ENCODE data around the gene SNF8. TPM values are rescaled to one million over a fixed set of nuclear protein-coding genes. Genes with fewer than 3 reads are reported as not detected.

SNF8 gene
- total and polyA plus RNA-seq, 2 donors (not counting 1 experiment from before 2014, with no cell fraction given), result 84.2 to 109 TPM

DNA sequence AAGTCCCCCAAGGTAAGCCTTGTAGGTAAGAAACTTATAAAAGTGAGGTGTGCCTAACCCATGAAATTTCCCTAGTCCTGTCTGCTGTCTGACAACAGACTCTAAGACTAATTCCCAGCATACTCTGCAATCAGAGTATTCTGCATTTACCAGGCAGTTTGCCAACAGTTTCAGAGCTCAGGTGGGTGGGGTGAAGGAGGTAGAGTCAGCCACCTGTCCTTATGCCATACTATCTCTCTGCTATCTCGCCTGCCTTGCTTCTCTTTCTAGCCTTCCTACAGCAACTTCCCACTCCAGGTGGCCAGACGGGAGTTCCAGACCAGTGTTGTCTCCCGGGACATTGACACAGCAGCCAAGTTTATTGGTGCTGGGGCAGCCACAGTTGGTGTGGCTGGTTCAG lies 49.8 kb downstream of the SNF8 start:
- no peak overlapping the region for H3K4me3 ChIP-seq (replicated peaks in 1 of 4; ENCODE audit: control extremely low read depth in 1 of 4, insufficient read depth in 1 of 4, low read depth in 3 of 4, low read length in 4 of 4)
- H4K20me1 ChIP-seq (ENCODE audit: control insufficient read depth, extremely low read depth, insufficient read depth, low read length), result no peaks in the 10 kb centered on the region
- H3K9me3 ChIP-seq (ENCODE audit: control insufficient read depth, insufficient read depth, low read depth, low read length), result no peaks in the 10 kb centered on the region
- H3K36me3 ChIP-seq (ENCODE audit: control insufficient read depth, insufficient read depth, low read length), result peaks cover 6% of the 10 kb centered on the region
- no peak overlapping the region for H3K9ac ChIP-seq (ENCODE audit: insufficient read depth, low read length)
- TF ChIP-seq, protein P1, sequence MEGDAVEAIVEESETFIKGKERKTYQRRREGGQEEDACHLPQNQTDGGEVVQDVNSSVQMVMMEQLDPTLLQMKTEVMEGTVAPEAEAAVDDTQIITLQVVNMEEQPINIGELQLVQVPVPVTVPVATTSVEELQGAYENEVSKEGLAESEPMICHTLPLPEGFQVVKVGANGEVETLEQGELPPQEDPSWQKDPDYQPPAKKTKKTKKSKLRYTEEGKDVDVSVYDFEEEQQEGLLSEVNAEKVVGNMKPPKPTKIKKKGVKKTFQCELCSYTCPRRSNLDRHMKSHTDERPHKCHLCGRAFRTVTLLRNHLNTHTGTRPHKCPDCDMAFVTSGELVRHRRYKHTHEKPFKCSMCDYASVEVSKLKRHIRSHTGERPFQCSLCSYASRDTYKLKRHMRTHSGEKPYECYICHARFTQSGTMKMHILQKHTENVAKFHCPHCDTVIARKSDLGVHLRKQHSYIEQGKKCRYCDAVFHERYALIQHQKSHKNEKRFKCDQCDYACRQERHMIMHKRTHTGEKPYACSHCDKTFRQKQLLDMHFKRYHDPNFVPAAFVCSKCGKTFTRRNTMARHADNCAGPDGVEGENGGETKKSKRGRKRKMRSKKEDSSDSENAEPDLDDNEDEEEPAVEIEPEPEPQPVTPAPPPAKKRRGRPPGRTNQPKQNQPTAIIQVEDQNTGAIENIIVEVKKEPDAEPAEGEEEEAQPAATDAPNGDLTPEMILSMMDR (conservative IDR thresholded peaks at IDR 0.05 in 1 of 2, IDR thresholded peaks at IDR 0.05 in 1 of 2; ENCODE audit: low read depth in 1 of 2, low read length in 2 of 2), result no peak
- TF ChIP-seq EZH2 (IDR thresholded peaks at IDR 0.05; ENCODE audit: low read length, missing control alignments), result no peak
- no peak overlapping the region for H2AFZ ChIP-seq (ENCODE audit: low read length)
- H3K27ac ChIP-seq (ENCODE audit: insufficient read depth, low read length), result no peak overlapping the region
- peaks cover 13% of the 10 kb centered on the region for H3K79me2 ChIP-seq (ENCODE audit: control insufficient read depth, insufficient read depth, low read length)
- no peak for DNase-seq (ENCODE audit: low read depth in 2 of 2)
- H3K4me2 ChIP-seq (ENCODE audit: extremely low read depth, insufficient read depth, low read length), result no peak overlapping the region
- peaks cover 2% of the 10 kb centered on the region for H3K4me1 ChIP-seq (ENCODE audit: control insufficient read depth, extremely low read depth, insufficient read depth, low read length)
- no peaks in the 10 kb centered on the region for H3K27me3 ChIP-seq (ENCODE audit: control insufficient read depth, insufficient read depth, low read length)

DNA sequence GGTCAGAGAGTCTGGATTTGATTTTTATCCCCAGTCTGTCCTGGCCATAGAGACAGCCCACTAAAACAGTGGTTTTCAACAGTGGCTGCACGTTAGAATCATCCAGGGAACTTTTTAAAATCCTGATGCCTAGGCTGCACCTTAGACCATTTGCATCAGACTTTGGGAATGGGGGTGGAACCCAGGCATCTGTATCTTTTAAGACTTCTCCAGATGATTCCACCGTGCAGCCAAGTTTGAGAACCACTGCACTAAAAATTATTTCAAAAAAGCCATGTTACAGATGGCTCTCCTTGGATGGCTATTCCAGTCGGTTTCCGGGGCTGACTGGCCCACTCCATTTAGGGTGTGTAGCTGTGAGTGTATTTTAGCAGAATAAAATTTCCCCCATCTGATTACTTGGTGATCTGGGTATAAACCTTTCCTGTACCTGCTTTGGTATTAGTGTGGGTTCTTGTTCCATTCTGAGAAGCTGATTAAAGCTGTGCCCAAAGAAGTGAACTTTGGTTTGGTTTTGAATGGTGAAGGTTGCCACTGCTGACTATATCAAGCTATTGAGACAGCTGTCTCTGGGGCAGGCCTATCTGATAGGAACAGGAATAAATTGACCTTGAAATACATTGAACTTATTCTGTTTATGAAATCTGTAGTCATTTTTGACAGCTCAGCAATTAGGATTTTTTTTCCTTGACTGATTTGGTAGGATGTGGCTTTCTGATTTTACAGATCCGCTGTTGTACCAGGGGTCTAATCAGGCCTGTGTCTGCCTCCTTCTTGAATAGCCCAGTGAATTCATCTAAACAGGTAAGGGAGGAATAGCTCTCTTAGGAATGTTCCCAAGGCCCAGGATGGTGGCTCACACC lies 50.8 kb downstream of the SNF8 start:
- H3K27ac ChIP-seq (ENCODE audit: insufficient read depth, low read length), result peak overlapping the region; percentile 86
- H3K9ac ChIP-seq (ENCODE audit: insufficient read depth, low read length), result no peak overlapping the region
- TF ChIP-seq, protein P1 (conservative IDR thresholded peaks at IDR 0.05 in 1 of 2, IDR thresholded peaks at IDR 0.05 in 1 of 2; ENCODE audit: low read depth in 1 of 2, low read length in 2 of 2), result no peak
- no peak for TF ChIP-seq EZH2 (IDR thresholded peaks at IDR 0.05; ENCODE audit: low read length, missing control alignments)
- no peak for DNase-seq (ENCODE audit: low read depth in 2 of 2)
- peaks cover 13% of the 10 kb centered on the region for H3K79me2 ChIP-seq (ENCODE audit: control insufficient read depth, insufficient read depth, low read length)
- no peaks in the 10 kb centered on the region for H3K9me3 ChIP-seq (ENCODE audit: control insufficient read depth, insufficient read depth, low read depth, low read length)
- no peak overlapping the region for H2AFZ ChIP-seq (ENCODE audit: low read length)
- H3K27me3 ChIP-seq (ENCODE audit: control insufficient read depth, insufficient read depth, low read length), result no peaks in the 10 kb centered on the region
- peaks cover 2% of the 10 kb centered on the region for H3K4me1 ChIP-seq (ENCODE audit: control insufficient read depth, extremely low read depth, insufficient read depth, low read length)
- H3K4me2 ChIP-seq (ENCODE audit: extremely low read depth, insufficient read depth, low read length), result peak overlapping the region; percentile 93
- H4K20me1 ChIP-seq (ENCODE audit: control insufficient read depth, extremely low read depth, insufficient read depth, low read length), result no peaks in the 10 kb centered on the region
- H3K36me3 ChIP-seq (ENCODE audit: control insufficient read depth, insufficient read depth, low read length), result peaks cover 6% of the 10 kb centered on the region
- H3K4me3 ChIP-seq (replicated peaks in 1 of 4; ENCODE audit: control extremely low read depth in 1 of 4, insufficient read depth in 1 of 4, low read depth in 3 of 4, low read length in 4 of 4), result peak overlapping the region; percentile 81 to 95 (median 90)

DNA sequence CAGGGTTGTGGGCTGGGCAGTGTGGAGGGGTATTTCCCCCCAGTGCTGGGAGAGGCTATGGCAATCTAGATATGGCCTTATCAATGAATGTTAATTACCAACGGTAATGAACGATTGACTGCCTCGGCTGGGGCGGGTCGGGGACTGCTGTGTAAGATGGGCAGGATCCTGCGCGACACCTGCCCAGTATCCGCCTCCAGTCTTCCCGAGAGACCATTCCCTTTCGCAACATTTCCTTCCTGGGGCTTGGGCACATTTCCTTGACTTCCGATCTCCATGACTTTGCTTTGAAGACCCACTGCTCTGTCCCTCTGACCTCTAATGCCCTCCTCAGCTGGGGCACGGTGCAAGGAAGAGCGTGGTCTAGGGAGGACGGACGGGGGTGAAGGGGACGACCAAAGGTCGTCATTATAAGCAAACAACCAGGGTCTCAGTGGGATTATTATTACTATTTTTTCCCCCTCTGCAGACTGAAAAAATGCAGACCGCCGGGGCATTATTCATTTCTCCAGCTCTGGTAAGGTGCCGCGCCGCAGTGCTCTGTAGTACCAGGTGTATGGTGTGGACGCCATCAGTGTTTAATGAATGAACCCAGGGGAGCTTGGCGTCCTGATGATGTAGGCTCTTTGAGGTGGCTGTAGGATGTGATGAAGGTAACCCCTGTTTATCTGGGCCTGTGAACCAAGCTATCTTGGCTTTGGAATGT lies 51.5 kb downstream of the SNF8 start:
- H3K9ac ChIP-seq (ENCODE audit: insufficient read depth, low read length), result peak overlapping the region; percentile 69
- peak in 1 of 2 donors; percentile 18 for DNase-seq (ENCODE audit: low read depth in 2 of 2)
- H3K27me3 ChIP-seq (ENCODE audit: control insufficient read depth, insufficient read depth, low read length), result no peaks in the 10 kb centered on the region
- peak overlapping the region; percentile 81 to 95 (median 90) for H3K4me3 ChIP-seq (replicated peaks in 1 of 4; ENCODE audit: control extremely low read depth in 1 of 4, insufficient read depth in 1 of 4, low read depth in 3 of 4, low read length in 4 of 4)
- peak overlapping the region; percentile 86 for H3K27ac ChIP-seq (ENCODE audit: insufficient read depth, low read length)
- H3K9me3 ChIP-seq (ENCODE audit: control insufficient read depth, insufficient read depth, low read depth, low read length), result no peaks in the 10 kb centered on the region
- no peak for TF ChIP-seq EZH2 (IDR thresholded peaks at IDR 0.05; ENCODE audit: low read length, missing control alignments)
- TF ChIP-seq, protein P1 (conservative IDR thresholded peaks at IDR 0.05 in 1 of 2, IDR thresholded peaks at IDR 0.05 in 1 of 2; ENCODE audit: low read depth in 1 of 2, low read length in 2 of 2), result no peak
- peaks cover 2% of the 10 kb centered on the region for H3K4me1 ChIP-seq (ENCODE audit: control insufficient read depth, extremely low read depth, insufficient read depth, low read length)
- peak overlapping the region; percentile 91 for H2AFZ ChIP-seq (ENCODE audit: low read length)
- H4K20me1 ChIP-seq (ENCODE audit: control insufficient read depth, extremely low read depth, insufficient read depth, low read length), result no peaks in the 10 kb centered on the region
- peaks cover 13% of the 10 kb centered on the region for H3K79me2 ChIP-seq (ENCODE audit: control insufficient read depth, insufficient read depth, low read length)
- peak overlapping the region; percentile 93 for H3K4me2 ChIP-seq (ENCODE audit: extremely low read depth, insufficient read depth, low read length)
- H3K36me3 ChIP-seq (ENCODE audit: control insufficient read depth, insufficient read depth, low read length), result peaks cover 6% of the 10 kb centered on the region
